Fibroblast of lung (primary cell): ENCODE measurements around the gene SMARCA5. TPM values are rescaled to one million over a fixed set of nuclear protein-coding genes. Genes with fewer than 3 reads are reported as not detected.
A peak's percentile ranks its signal among the peaks of the same experiment; 100 is the strongest.
"Not testable (repeated sequence)": the region's sequence is repeated elsewhere in the genome, so short reads cannot be mapped to it uniquely, and the experiment has no call there.

Experiments
- DNase-seq, 2 donors: peaks; one replicate each; pipeline versions ENCODE4 v3.0.0 to v3.0.0-alpha.2; 2010; ENCODE audit warnings: low read depth in 2 of 2
- H2AFZ ChIP-seq: 2 replicates; pipeline ENCODE4 v1.5.1; 2012; ENCODE audit warnings: low read length, control low read depth, inconsistent platforms
- H3K27ac ChIP-seq: 2 replicates; pipeline ENCODE4 v1.5.1; 2011; ENCODE audit warnings: low read length, control low read depth; ENCODE audit not compliant: insufficient read depth
- H3K27me3 ChIP-seq: 2 replicates; pipeline ENCODE4 v1.5.1; 2011; ENCODE audit warnings: mild to moderate bottlenecking, low read length; ENCODE audit not compliant: control insufficient read depth, insufficient read depth
- H3K36me3 ChIP-seq: 2 replicates; pipeline ENCODE4 v1.5.1; 2011; ENCODE audit warnings: low read length; ENCODE audit not compliant: control insufficient read depth, insufficient read depth
- H3K4me1 ChIP-seq: 2 replicates; pipeline ENCODE4 v1.5.1; 2011; ENCODE audit warnings: low read length; ENCODE audit not compliant: control insufficient read depth, insufficient read depth; ENCODE audit errors: extremely low read depth
- H3K4me2 ChIP-seq: 2 replicates; pipeline ENCODE4 v1.5.1; 2011; ENCODE audit warnings: low read length, control low read depth; ENCODE audit not compliant: insufficient read depth; ENCODE audit errors: extremely low read depth
- H3K4me3 ChIP-seq, 4 experiments: fragments of 200-600 bp in 1 of 4; sonication (generic) in 1 of 4; replicated peaks in 1 of 4; 2 replicates each; pipeline ENCODE4 v1.5.1; 2011 to 2016; ENCODE audit warnings: low read length in 4 of 4, low read depth in 3 of 4, mild to moderate bottlenecking in 3 of 4, control low read depth in 2 of 4, inconsistent platforms in 1 of 4, mixed read lengths in 1 of 4; ENCODE audit not compliant: insufficient read depth in 1 of 4; ENCODE audit errors: control extremely low read depth in 1 of 4
- H3K79me2 ChIP-seq: 2 replicates; pipeline ENCODE4 v1.5.1; 2012; ENCODE audit warnings: mild to moderate bottlenecking, low read length, inconsistent platforms; ENCODE audit not compliant: control insufficient read depth, insufficient read depth
- H3K9ac ChIP-seq: 2 replicates; pipeline ENCODE4 v1.5.1; 2011; ENCODE audit warnings: mild to moderate bottlenecking, low read length, control low read depth; ENCODE audit not compliant: insufficient read depth
- H3K9me3 ChIP-seq: 2 replicates; pipeline ENCODE4 v1.5.1; 2012; ENCODE audit warnings: low read depth, low read length; ENCODE audit not compliant: control insufficient read depth, insufficient read depth
- H4K20me1 ChIP-seq: 2 replicates; pipeline ENCODE4 v1.5.1; 2011; ENCODE audit warnings: low read length; ENCODE audit not compliant: control insufficient read depth, insufficient read depth; ENCODE audit errors: extremely low read depth
- EZH2 ChIP-seq: IDR thresholded peaks from 2 replicates; pipeline ENCODE4 v1.5.1; 2012; ENCODE audit warnings: low read length, control low read depth, mild to moderate bottlenecking; ENCODE audit errors: missing control alignments
- polyA plus RNA-seq, 2 donors: library from polyadenylated mRNA; depleted of rRNA in 1 of 2; stranded (reverse) in 1 of 2; unstranded in 1 of 2; fragments of >200 nt; gene quantifications; 2 replicates each; pipeline ENCODE4 v1.2.1, GENCODE V29; 2011 to 2012; ENCODE audit warnings: missing spikeins in 1 of 2
- total RNA-seq: library from RNA; depleted of rRNA; stranded (reverse); fragments of >200 nt; gene quantifications from 2 replicates; pipeline ENCODE4 v1.2.1, GENCODE V29; 2014
- TF ChIP-seq, protein P1 (sequence below), 2 donors: IDR thresholded peaks in 1 of 2; conservative IDR thresholded peaks in 1 of 2; 1 replicate in 1 of 2; 2 replicates in 1 of 2; pipeline ENCODE4 v1.5.1; 2011 to 2012; ENCODE audit warnings: low read length in 2 of 2, control low read depth in 1 of 2, inconsistent platforms in 1 of 2, low read depth in 1 of 2, mild to moderate bottlenecking in 1 of 2

SMARCA5 gene
- total and polyA plus RNA-seq, 2 donors (not counting 1 experiment from before 2014, with no cell fraction given): 22.9 to 53.3 TPM

DNA sequence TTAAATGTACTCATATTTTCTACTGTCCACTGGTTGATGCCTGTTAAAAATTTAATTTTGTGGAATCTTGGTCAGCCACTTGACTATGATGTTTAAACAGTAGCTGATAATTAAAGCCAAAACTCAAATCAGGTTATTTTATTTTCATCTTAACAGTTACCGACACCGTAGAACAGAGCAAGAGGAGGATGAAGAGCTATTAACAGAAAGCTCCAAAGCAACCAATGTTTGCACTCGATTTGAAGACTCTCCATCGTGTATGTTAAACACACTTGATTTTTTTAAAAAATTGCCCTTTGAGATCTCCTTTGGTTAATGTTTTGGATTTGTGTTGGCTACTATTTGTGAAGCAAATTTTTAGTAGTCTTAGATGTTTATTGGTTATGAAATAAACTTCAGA lies 10.7 kb downstream of the SMARCA5 start:
- no peak for DNase-seq
- Histone ChIP-seq H3K9me3 (no peaks in the 10 kb centered on the region), H3K79me2 (peaks cover 37% of the 10 kb centered on the region), H3K36me3 (peaks cover 5% of the 10 kb centered on the region), H3K4me1 (no peaks in the 10 kb centered on the region), H3K4me3 (no peak overlapping the region), H3K27ac (no peak overlapping the region), H3K9ac (no peak overlapping the region), H4K20me1 (no peaks in the 10 kb centered on the region), H3K4me2 (no peak overlapping the region), H3K27me3 (no peaks in the 10 kb centered on the region), H2AFZ (no peak overlapping the region)
- TF ChIP-seq EZH2: no peak
- TF ChIP-seq, protein P1, sequence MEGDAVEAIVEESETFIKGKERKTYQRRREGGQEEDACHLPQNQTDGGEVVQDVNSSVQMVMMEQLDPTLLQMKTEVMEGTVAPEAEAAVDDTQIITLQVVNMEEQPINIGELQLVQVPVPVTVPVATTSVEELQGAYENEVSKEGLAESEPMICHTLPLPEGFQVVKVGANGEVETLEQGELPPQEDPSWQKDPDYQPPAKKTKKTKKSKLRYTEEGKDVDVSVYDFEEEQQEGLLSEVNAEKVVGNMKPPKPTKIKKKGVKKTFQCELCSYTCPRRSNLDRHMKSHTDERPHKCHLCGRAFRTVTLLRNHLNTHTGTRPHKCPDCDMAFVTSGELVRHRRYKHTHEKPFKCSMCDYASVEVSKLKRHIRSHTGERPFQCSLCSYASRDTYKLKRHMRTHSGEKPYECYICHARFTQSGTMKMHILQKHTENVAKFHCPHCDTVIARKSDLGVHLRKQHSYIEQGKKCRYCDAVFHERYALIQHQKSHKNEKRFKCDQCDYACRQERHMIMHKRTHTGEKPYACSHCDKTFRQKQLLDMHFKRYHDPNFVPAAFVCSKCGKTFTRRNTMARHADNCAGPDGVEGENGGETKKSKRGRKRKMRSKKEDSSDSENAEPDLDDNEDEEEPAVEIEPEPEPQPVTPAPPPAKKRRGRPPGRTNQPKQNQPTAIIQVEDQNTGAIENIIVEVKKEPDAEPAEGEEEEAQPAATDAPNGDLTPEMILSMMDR (conservative IDR thresholded peaks at IDR 0.05 in 1 of 2, IDR thresholded peaks at IDR 0.05 in 1 of 2; ENCODE audit: low read depth in 1 of 2, low read length in 2 of 2): no peak

DNA sequence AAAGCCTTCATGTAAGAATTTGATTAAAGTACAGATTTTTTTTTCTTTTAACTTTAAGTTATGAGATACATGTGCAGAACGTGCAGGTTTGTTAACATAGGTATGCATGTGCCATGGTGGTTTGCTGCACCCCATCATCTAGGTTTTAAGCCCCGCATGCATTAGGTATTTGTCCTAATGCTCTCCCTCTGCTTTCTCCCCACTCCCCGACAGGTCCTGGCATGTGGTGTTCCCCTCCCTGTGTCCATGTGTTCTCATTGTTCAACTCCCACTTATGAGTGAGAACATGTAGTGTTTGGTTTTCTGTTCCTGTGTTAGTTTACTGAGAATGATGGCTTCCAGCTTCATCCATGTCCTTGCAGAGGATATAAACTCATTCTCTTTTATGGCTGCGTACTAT lies 14.5 kb downstream of the SMARCA5 start:
- DNase-seq, H3K4me1 ChIP-seq, H3K4me2 ChIP-seq, H3K9me3 ChIP-seq, H3K27me3 ChIP-seq, H4K20me1 ChIP-seq, H3K79me2 ChIP-seq, H3K4me3 ChIP-seq, H3K36me3 ChIP-seq, H3K9ac ChIP-seq, H3K27ac ChIP-seq, H2AFZ ChIP-seq: not testable (repeated sequence)

DNA sequence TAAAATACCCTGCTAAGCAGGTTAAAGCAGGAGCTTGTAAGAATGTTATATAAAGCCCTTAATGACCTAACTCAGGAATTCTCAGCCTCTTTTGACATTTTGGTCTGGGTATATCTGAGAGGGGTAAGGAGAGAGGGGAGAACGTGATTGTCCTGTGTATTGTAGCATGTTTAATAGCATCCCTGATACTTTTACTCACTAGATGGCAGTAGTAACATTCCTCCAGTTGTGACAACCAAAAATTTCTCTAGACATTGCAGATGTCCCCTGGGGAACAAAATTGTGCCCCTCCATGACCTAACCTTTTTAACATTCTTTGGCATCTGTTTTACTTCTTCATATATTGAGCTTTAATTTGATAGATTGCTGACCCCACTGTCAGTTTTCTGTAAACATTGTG lies 17.9 kb downstream of the SMARCA5 start:
- Histone ChIP-seq H3K9ac (no peak overlapping the region), H3K4me1 (no peaks in the 10 kb centered on the region), H3K4me3 (no peak overlapping the region), H4K20me1 (no peaks in the 10 kb centered on the region), H3K36me3 (peaks cover 9% of the 10 kb centered on the region), H3K79me2 (no peaks in the 10 kb centered on the region), H3K9me3 (no peaks in the 10 kb centered on the region), H3K27ac (no peak overlapping the region), H2AFZ (no peak overlapping the region), H3K4me2 (no peak overlapping the region), H3K27me3 (no peaks in the 10 kb centered on the region)
- DNase-seq: peak in 1 of 2 donors; percentile 22
- TF ChIP-seq, protein P1 (conservative IDR thresholded peaks at IDR 0.05 in 1 of 2, IDR thresholded peaks at IDR 0.05 in 1 of 2; ENCODE audit: low read depth in 1 of 2, low read length in 2 of 2): peak; percentile 46 to 55
- no peak for TF ChIP-seq EZH2
